DMS53 treated with DMSO at 0.1 percent for 48 hours (cell line): ENCODE results near the gene SPATA31C1.
"Not testable (repeated sequence)": the region's sequence is repeated elsewhere in the genome, so short reads cannot be mapped to it uniquely, and the experiment has no call there.

Source experiments
- DNase-seq: peaks from one replicate; lab custom pipeline; 2025; ENCODE audit not compliant: unreplicated experiment; lab: John Stamatoyannopoulos, UW

SPATA31C1 gene

GRCh38 chr9:87917662-87918061 is at the start of gene SPATA31C1:
Gene SPATA31C1, plus strand, starts transcription at chr9:87917962.
- not testable (repeated sequence) for DNase-seq

GRCh38 chr9:87868175-87868574 is 49.6 kb upstream of the SPATA31C1 start:
- no peak for DNase-seq

- DNase-seq, result no peak
Measured at GRCh38 chr9:87868635-87869034, 49.1 kb upstream of the SPATA31C1 start.

GRCh38 chr9:87869082-87869481 is 48.7 kb upstream of the SPATA31C1 start:
- no peak for DNase-seq

- no peak for DNase-seq
Measured at GRCh38 chr9:87871425-87872078, 46.2 kb upstream of the SPATA31C1 start.

GRCh38 chr9:87872079-87872624 is 45.6 kb upstream of the SPATA31C1 start:
- no peak for DNase-seq

GRCh38 chr9:87873607-87874303 is 44.0 kb upstream of the SPATA31C1 start:
- DNase-seq, result no peak

GRCh38 chr9:87874304-87874623 is 43.5 kb upstream of the SPATA31C1 start:
- DNase-seq, result no peak

GRCh38 chr9:87875060-87875459 is 42.7 kb upstream of the SPATA31C1 start:
- DNase-seq, result no peak

- DNase-seq, result no peak
Measured at GRCh38 chr9:87875831-87876545, 41.8 kb upstream of the SPATA31C1 start.

- no peak for DNase-seq
Measured at GRCh38 chr9:87876708-87877107, 41.1 kb upstream of the SPATA31C1 start.

- no peak for DNase-seq
Measured at GRCh38 chr9:87878989-87879511, 38.7 kb upstream of the SPATA31C1 start.

GRCh38 chr9:87880116-87880515 is 37.6 kb upstream of the SPATA31C1 start:
- no peak for DNase-seq

- no peak for DNase-seq
Measured at GRCh38 chr9:87880683-87881082, 37.1 kb upstream of the SPATA31C1 start.

- DNase-seq, result no peak
Measured at GRCh38 chr9:87882627-87883026, 35.1 kb upstream of the SPATA31C1 start, which contains the start of gene SPATA31E1. Gene SPATA31E1, plus strand, starts transcription at chr9:87882877. Its CDS starts 15 bp downstream, at chr9:87882892.

- no peak for DNase-seq
Measured at GRCh38 chr9:87883274-87883673, 34.5 kb upstream of the SPATA31C1 start.

GRCh38 chr9:87883990-87884389 is 33.8 kb upstream of the SPATA31C1 start:
- DNase-seq, result no peak

GRCh38 chr9:87884578-87885459 is 32.9 kb upstream of the SPATA31C1 start:
- DNase-seq, result no peak

GRCh38 chr9:87885484-87886189 is 32.1 kb upstream of the SPATA31C1 start:
- no peak for DNase-seq
